ENCODE results near the gene MOCS1. TPM values are rescaled to one million over a fixed set of nuclear protein-coding genes. Genes with fewer than 3 reads are reported as not detected.

The MOCS1 gene
- total and polyA plus RNA-seq, 4 donors: 6.7 to 36.2 (median 29.2) TPM

DNA sequence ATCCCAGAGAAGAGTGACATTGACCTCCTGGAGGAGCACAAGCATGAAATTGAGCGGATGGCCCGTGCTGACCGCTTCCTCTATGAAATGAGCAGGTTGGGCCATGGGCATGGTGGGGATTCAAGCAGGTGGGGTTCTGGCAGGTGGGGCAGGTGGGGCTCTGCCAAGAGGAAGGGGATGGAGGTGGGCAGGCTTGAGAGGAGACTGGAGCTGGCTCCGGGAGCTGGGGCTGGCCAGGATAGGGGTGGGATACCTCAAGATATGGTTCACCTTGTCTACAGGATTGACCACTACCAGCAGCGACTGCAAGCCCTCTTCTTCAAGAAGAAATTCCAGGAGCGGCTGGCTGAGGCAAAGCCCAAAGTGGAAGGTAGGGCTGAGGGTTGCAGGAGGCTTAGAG lies 42.9 kb downstream of the MOCS1 start (continued):
- TF ChIP-seq, protein P1, sequence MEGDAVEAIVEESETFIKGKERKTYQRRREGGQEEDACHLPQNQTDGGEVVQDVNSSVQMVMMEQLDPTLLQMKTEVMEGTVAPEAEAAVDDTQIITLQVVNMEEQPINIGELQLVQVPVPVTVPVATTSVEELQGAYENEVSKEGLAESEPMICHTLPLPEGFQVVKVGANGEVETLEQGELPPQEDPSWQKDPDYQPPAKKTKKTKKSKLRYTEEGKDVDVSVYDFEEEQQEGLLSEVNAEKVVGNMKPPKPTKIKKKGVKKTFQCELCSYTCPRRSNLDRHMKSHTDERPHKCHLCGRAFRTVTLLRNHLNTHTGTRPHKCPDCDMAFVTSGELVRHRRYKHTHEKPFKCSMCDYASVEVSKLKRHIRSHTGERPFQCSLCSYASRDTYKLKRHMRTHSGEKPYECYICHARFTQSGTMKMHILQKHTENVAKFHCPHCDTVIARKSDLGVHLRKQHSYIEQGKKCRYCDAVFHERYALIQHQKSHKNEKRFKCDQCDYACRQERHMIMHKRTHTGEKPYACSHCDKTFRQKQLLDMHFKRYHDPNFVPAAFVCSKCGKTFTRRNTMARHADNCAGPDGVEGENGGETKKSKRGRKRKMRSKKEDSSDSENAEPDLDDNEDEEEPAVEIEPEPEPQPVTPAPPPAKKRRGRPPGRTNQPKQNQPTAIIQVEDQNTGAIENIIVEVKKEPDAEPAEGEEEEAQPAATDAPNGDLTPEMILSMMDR (IDR thresholded peaks at IDR 0.05; ENCODE audit: low read depth, low read length, missing input control): no peak
- TF ChIP-seq, protein P2, sequence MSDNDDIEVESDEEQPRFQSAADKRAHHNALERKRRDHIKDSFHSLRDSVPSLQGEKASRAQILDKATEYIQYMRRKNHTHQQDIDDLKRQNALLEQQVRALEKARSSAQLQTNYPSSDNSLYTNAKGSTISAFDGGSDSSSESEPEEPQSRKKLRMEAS (IDR thresholded peaks at IDR 0.05): no peak

DNA sequence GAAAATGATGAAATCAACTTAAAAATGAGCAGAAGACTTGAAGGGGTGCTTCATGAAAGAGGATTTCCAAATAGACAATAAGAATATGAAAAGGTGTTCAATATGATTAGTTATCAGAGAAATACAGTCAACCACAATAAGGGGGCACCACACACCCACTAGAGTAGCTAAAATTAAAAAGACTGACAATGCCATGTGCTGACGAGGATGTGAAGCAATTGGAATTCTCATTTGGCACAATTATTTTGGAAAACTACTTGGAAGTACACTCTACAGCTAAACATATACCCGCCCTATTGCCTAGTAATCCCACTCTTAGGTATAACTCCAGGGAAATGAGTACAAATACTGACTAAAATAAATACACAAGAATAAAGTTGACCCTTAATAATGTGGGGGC lies 45.0 kb downstream of the MOCS1 start:
- TF ChIP-seq JUND (IDR thresholded peaks at IDR 0.05) (no peak), HNF4G (IDR thresholded peaks at IDR 0.05) (no peak), EGR1 (IDR thresholded peaks at IDR 0.05; ENCODE audit: low read depth in 2 of 2) (no peak), RXRA (IDR thresholded peaks at IDR 0.05) (no peak), RAD21 (IDR thresholded peaks at IDR 0.05) (peak; percentile 10 to 24)
- TF ChIP-seq, protein P3, sequence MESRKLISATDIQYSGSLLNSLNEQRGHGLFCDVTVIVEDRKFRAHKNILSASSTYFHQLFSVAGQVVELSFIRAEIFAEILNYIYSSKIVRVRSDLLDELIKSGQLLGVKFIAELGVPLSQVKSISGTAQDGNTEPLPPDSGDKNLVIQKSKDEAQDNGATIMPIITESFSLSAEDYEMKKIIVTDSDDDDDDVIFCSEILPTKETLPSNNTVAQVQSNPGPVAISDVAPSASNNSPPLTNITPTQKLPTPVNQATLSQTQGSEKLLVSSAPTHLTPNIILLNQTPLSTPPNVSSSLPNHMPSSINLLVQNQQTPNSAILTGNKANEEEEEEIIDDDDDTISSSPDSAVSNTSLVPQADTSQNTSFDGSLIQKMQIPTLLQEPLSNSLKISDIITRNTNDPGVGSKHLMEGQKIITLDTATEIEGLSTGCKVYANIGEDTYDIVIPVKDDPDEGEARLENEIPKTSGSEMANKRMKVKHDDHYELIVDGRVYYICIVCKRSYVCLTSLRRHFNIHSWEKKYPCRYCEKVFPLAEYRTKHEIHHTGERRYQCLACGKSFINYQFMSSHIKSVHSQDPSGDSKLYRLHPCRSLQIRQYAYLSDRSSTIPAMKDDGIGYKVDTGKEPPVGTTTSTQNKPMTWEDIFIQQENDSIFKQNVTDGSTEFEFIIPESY (IDR thresholded peaks at IDR 0.05): no peak
- TF ChIP-seq, protein P1 (IDR thresholded peaks at IDR 0.05; ENCODE audit: low read depth, low read length, missing input control): no peak
- H3K9me3 ChIP-seq (ENCODE audit: control insufficient read depth in 4 of 4, low read length in 3 of 4): no peaks in the 10 kb centered on the region
- DNase-seq (ENCODE audit: low spot score): no peak
- no peaks in the 10 kb centered on the region for H3K4me1 ChIP-seq (ENCODE audit: control insufficient read depth in 4 of 4, insufficient read depth in 4 of 4, low read length in 3 of 4)
- H3K36me3 ChIP-seq (ENCODE audit: control insufficient read depth in 4 of 4, insufficient read depth in 3 of 4, low read depth in 1 of 4, low read length in 3 of 4): no peaks in the 10 kb centered on the region
- no peak overlapping the region for H3K9ac ChIP-seq (ENCODE audit: low read depth in 1 of 2, low read length in 2 of 2)
- H3K27me3 ChIP-seq (ENCODE audit: control insufficient read depth in 4 of 4, insufficient read depth in 4 of 4, low read length in 3 of 4): no peaks in the 10 kb centered on the region
- no peak overlapping the region for H3K27ac ChIP-seq (ENCODE audit: low read depth in 1 of 2, low read length in 2 of 2)
- 82% methylated on average over 2 of the region's 2 CpGs for WGBS
- H3K4me3 ChIP-seq (ENCODE audit: low read depth in 1 of 3, low read length in 3 of 3): no peak overlapping the region

DNA sequence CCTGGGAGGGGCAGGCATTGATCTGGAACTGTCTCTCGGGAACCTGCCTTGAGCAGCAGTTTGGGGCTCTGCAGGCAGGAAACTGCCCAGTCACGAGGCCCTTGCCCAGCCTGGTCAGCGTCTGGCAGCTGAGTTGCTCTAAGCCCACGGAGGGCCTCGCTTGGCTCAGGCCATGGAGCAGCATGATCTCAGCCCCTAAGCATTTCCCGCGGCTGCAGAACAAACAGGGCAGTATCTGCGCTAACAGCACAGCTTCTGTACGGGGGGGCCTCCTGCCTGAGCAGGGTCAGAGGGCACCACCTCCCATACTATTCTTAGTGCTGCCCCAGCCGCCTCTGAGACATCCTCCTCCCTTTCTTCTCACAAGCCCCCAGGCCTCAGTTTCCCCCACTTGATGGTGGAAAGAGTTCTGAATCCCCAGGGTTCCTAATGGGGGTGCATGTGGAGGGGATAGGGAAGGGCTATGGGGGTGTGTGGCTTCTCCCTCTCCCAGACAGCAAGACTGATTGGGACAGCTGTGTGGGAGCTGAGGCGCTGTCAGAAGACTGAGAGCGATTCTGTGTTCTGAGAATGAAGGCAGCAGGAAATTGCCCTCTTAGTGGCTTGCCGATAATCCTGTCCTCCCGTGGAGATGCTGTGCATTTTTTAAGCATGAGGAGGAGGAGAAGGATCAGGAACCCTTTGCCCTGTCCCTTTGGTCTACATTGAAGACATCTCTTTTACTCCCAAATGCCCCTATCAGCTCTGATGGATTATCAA lies 46.4 kb downstream of the MOCS1 start:
- no peak overlapping the region for H3K9ac ChIP-seq (ENCODE audit: low read depth in 1 of 2, low read length in 2 of 2)

More for the DNA sequence above, 46.4 kb downstream of the MOCS1 start:
- Histone ChIP-seq H3K36me3 (ENCODE audit: control insufficient read depth in 4 of 4, insufficient read depth in 3 of 4, low read depth in 1 of 4, low read length in 3 of 4) (no peaks in the 10 kb centered on the region), H3K9me3 (ENCODE audit: control insufficient read depth in 4 of 4, low read length in 3 of 4) (no peaks in the 10 kb centered on the region), H3K4me3 (ENCODE audit: low read depth in 1 of 3, low read length in 3 of 3) (no peak overlapping the region), H3K4me1 (ENCODE audit: control insufficient read depth in 4 of 4, insufficient read depth in 4 of 4, low read length in 3 of 4) (no peaks in the 10 kb centered on the region), H3K27ac (ENCODE audit: low read depth in 1 of 2, low read length in 2 of 2) (peak overlapping the region in 1 of 2 donors; percentile 10), H3K27me3 (ENCODE audit: control insufficient read depth in 4 of 4, insufficient read depth in 4 of 4, low read length in 3 of 4) (no peaks in the 10 kb centered on the region)
- 60% methylated on average over 14 of the region's 14 CpGs for WGBS
- no peak for DNase-seq (ENCODE audit: low spot score)
- no peak for TF ChIP-seq EGR1 (IDR thresholded peaks at IDR 0.05; ENCODE audit: low read depth in 2 of 2)
- TF ChIP-seq RAD21 (IDR thresholded peaks at IDR 0.05): peak in 1 of 2 donors; percentile 23
- peak in 1 of 2 donors; percentile 15 for TF ChIP-seq RXRA (IDR thresholded peaks at IDR 0.05)
- TF ChIP-seq NR2F2 (IDR thresholded peaks at IDR 0.05): peak; percentile 90
- TF ChIP-seq, protein P3 (IDR thresholded peaks at IDR 0.05): no peak
- peak in 1 of 2 donors; percentile 57 for TF ChIP-seq JUND (IDR thresholded peaks at IDR 0.05)
- TF ChIP-seq, protein P1 (IDR thresholded peaks at IDR 0.05; ENCODE audit: low read depth, low read length, missing input control): no peak
- TF ChIP-seq FOXA1 (IDR thresholded peaks at IDR 0.05): no peak
- no peak for TF ChIP-seq HNF4G (IDR thresholded peaks at IDR 0.05)
- TF ChIP-seq SP1 (IDR thresholded peaks at IDR 0.05): peak; percentile 6

All from liver (tissue), 9 donors.